Adipocyte (in vitro differentiated cells): ENCODE measurements around the gene LRRC1.
A peak's percentile ranks its signal among the peaks of the same experiment; 100 is the strongest.

ENCODE experiments used
- DNase-seq: peaks from one replicate; pipeline ENCODE4 v3.0.0-alpha.2; 2015; ENCODE audit warnings: low read depth
- H3K27me3 ChIP-seq: replicated peaks from 2 replicates; pipeline ENCODE4 v1.7.0; 2013; ENCODE audit warnings: mild to moderate bottlenecking, low read length, moderate library complexity; ENCODE audit not compliant: control insufficient read depth, insufficient read depth
- H3K36me3 ChIP-seq: 2 replicates; pipeline ENCODE4 v1.7.0; 2013; ENCODE audit warnings: low read length, mild to moderate bottlenecking, moderate library complexity; ENCODE audit not compliant: control insufficient read depth, insufficient read depth, severe bottlenecking
- H3K4me1 ChIP-seq: 2 replicates; pipeline ENCODE4 v1.7.0; 2013; ENCODE audit warnings: mild to moderate bottlenecking, low read length, moderate library complexity; ENCODE audit not compliant: control insufficient read depth, insufficient read depth
- H3K4me3 ChIP-seq: 2 replicates; pipeline ENCODE4 v1.7.0; 2013; ENCODE audit warnings: mild to moderate bottlenecking, low read length, moderate library complexity
- H3K9ac ChIP-seq: 2 replicates; pipeline ENCODE4 v1.7.0; 2013; ENCODE audit warnings: mild to moderate bottlenecking, low read length, moderate library complexity
- H3K9me3 ChIP-seq: 2 replicates; pipeline ENCODE4 v1.7.0; 2013; ENCODE audit warnings: mild to moderate bottlenecking, low read length, moderate library complexity; ENCODE audit not compliant: control insufficient read depth

LRRC1 gene

DNA sequence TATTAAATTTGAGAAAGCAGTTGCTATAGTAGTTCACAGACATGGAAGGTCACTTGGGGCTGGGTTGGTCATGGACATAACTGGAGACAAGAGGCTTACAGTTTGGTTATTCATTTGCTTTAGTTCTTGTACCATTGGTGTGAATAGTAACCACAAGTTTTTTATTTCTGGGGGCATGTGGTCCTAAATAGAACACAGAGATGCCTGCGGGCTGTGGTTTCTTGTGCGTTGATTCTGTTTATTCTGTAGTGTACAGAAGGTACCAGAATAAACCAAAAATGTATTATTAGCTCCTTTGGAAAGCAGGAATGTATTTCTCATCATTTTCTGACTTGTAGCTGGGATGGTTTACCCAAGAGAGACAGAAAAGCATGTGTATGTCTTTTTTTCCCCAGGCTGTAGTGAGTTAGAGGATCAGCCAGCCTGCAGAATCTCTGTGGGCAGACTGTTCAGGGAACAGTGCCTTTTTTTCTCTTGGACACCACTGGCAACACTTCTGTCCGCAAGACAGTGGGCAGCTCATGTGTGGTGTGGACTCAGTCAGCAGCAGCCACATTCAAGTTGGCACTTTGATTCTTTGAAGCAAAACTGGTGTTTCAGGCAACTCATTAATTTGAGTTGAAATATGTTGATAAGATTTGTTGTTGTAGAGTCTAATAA lies 122.1 kb downstream of the LRRC1 start:
- H3K9ac ChIP-seq = no peak overlapping the region
- peaks cover 11% of the 10 kb centered on the region for H3K36me3 ChIP-seq
- H3K27me3 ChIP-seq = no peaks in the 10 kb centered on the region
- H3K4me3 ChIP-seq = no peak overlapping the region
- peaks cover 14% of the 10 kb centered on the region for H3K4me1 ChIP-seq
- no peaks in the 10 kb centered on the region for H3K9me3 ChIP-seq
- no peak for DNase-seq

DNA sequence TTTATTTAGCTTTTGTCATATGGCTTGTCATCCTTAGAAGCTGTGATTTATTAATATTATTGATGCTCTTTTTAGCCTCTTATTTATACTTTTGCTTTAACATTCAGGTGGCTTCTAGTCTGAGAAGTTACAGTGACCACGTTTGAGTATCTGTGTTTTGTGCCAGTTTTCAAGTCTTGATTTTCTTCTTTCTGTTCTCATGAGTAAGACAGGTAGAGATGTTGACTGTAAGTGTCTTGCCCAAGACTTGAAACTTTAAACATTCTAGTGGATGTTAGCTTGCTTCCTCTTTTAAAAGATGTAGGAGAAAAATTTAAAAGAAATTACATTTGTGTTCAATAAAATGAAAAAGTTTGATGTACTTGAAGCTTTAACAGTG lies 122.6 kb downstream of the LRRC1 start:
- H3K4me3 ChIP-seq = no peak overlapping the region
- H3K27me3 ChIP-seq = no peaks in the 10 kb centered on the region
- no peak overlapping the region for H3K9ac ChIP-seq
- H3K4me1 ChIP-seq = peaks cover 14% of the 10 kb centered on the region
- H3K9me3 ChIP-seq = no peaks in the 10 kb centered on the region
- no peak for DNase-seq
- H3K36me3 ChIP-seq = peaks cover 12% of the 10 kb centered on the region

GRCh38 chr6:53918854-53919510 lies 124.2 kb downstream of the LRRC1 start:
- Histone ChIP-seq H3K36me3 (peaks cover 15% of the 10 kb centered on the region), H3K27me3 (no peaks in the 10 kb centered on the region), H3K4me1 (peaks cover 14% of the 10 kb centered on the region), H3K9ac (no peak overlapping the region), H3K9me3 (no peaks in the 10 kb centered on the region), H3K4me3 (no peak overlapping the region)
- no peak for DNase-seq

DNA sequence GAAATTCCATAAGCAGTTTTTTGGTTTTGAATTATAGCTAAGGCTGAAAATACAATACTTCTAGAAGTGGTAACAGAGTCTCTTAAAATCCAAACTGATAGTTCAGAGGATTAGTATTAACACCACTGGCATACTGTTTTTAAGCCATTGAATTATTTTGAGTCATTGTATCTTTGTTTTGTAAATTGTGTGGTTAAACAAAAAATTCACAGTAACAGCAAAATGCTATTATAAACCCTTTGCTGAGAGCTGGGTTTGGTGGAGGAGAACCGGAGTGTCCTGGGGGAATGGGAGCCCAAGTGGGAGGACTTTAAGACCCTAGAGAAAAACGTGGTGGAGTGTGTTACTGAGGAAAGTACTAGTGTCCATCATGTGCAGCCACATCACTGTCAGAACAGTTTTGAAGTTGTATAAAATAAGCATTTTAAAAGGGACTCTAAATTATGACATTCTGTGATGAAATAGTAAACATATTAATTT lies 125.1 kb downstream of the LRRC1 start:
- Histone ChIP-seq H3K4me1 (peaks cover 8% of the 10 kb centered on the region), H3K4me3 (no peak overlapping the region), H3K27me3 (no peaks in the 10 kb centered on the region), H3K36me3 (peaks cover 15% of the 10 kb centered on the region), H3K9me3 (no peaks in the 10 kb centered on the region), H3K9ac (no peak overlapping the region)
- DNase-seq = no peak

DNA sequence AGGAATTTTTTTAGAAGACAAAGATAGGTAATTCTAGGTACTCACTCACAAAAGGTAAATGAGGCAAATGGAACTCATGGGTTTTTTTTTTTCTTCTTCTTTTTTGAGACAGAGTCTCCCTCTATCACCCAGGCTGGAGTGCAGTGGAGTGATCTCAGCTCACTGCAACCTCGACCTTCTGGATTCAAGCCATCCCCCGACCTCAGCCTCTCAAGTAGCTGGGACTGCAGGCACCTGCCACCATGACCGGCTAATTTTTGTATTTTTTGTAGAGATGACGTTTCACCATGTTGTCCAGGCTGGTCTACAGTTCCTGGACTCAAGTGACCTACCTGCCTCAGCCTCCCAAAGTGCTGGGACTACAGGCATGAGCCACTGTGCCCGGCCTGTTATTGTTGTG lies 126.1 kb downstream of the LRRC1 start:
- no peak for DNase-seq
- no peak overlapping the region for H3K9ac ChIP-seq
- H3K27me3 ChIP-seq = no peaks in the 10 kb centered on the region
- peaks cover 5% of the 10 kb centered on the region for H3K4me1 ChIP-seq
- H3K9me3 ChIP-seq = no peaks in the 10 kb centered on the region
- peaks cover 15% of the 10 kb centered on the region for H3K36me3 ChIP-seq
- no peak overlapping the region for H3K4me3 ChIP-seq

DNA sequence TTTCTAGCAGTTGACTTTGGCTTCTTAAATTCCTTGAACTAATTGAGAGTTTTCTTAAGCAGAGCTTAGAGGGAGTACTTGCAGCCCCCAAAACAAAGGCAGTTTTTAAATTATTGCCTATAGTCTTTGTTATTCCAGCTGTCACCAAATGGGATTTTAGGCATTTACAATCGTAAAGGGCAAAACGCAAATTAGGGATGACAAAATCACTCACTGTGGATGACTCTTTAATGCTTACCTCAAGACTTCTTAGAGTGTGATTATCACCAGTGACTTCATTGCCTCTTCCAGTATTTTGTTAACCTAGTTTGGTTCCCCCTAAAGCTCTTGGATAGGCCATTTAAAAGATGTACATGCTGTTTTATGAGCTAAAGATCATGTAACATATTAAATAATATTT lies 126.8 kb downstream of the LRRC1 start:
- no peak for DNase-seq

DNA sequence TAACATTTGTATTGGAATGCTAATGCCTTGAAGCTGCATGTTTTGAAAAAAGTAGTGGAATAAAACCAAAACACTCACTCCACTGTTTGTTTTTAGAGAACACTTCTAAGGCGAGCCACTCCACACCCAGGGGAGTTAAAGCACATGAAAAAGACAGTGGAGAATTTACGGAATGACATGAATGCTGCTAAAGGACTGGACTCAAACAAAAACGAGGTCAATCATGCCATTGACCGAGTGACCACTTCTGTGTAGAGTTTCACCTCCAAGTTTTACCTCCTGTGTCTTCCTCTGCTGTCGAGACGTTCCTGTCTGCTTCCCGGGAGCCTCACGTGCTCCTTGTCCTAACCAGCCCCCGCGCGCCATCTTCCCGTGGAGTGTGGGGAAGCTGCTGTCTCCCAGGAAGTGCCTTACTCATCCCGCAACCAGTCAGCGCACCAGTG lies 127.8 kb downstream of the LRRC1 start:
- H3K36me3 ChIP-seq = peaks cover 15% of the 10 kb centered on the region
- H3K27me3 ChIP-seq = no peaks in the 10 kb centered on the region
- peak; percentile 19 for DNase-seq
- H3K4me1 ChIP-seq = peaks cover 12% of the 10 kb centered on the region
- H3K4me3 ChIP-seq = no peak overlapping the region
- H3K9me3 ChIP-seq = no peaks in the 10 kb centered on the region
- no peak overlapping the region for H3K9ac ChIP-seq

More for the DNA sequence above, 126.8 kb downstream of the LRRC1 start:
- Histone ChIP-seq H3K9me3 (no peaks in the 10 kb centered on the region), H3K9ac (no peak overlapping the region), H3K4me3 (no peak overlapping the region), H3K27me3 (no peaks in the 10 kb centered on the region), H3K36me3 (peaks cover 15% of the 10 kb centered on the region), H3K4me1 (peaks cover 5% of the 10 kb centered on the region)

GRCh38 chr6:53924277-53924676 lies 129.5 kb downstream of the LRRC1 start:
- Histone ChIP-seq H3K4me3 (no peak overlapping the region), H3K4me1 (peaks cover 19% of the 10 kb centered on the region), H3K9me3 (no peaks in the 10 kb centered on the region), H3K36me3 (peaks cover 15% of the 10 kb centered on the region), H3K27me3 (no peaks in the 10 kb centered on the region), H3K9ac (no peak overlapping the region)
- no peak for DNase-seq

GRCh38 chr6:53924821-53925422 lies 130.1 kb downstream of the LRRC1 start:
- Histone ChIP-seq H3K36me3 (peaks cover 11% of the 10 kb centered on the region), H3K9ac (no peak overlapping the region), H3K4me1 (peaks cover 24% of the 10 kb centered on the region), H3K9me3 (no peaks in the 10 kb centered on the region), H3K27me3 (no peaks in the 10 kb centered on the region), H3K4me3 (no peak overlapping the region)
- DNase-seq = no peak

- H3K9me3 ChIP-seq = no peaks in the 10 kb centered on the region
- peaks cover 24% of the 10 kb centered on the region for H3K4me1 ChIP-seq
- no peaks in the 10 kb centered on the region for H3K27me3 ChIP-seq
- no peak for DNase-seq
- H3K36me3 ChIP-seq = peaks cover 4% of the 10 kb centered on the region
- no peak overlapping the region for H3K4me3 ChIP-seq
- H3K9ac ChIP-seq = no peak overlapping the region
Observed at GRCh38 chr6:53925891-53926290, 131.1 kb downstream of the LRRC1 start.

- H3K9me3 ChIP-seq = no peaks in the 10 kb centered on the region
- H3K4me1 ChIP-seq = peaks cover 24% of the 10 kb centered on the region
- DNase-seq = peak; percentile 21
- H3K27me3 ChIP-seq = no peaks in the 10 kb centered on the region
- no peak overlapping the region for H3K9ac ChIP-seq
- H3K4me3 ChIP-seq = no peak overlapping the region
- peaks cover 4% of the 10 kb centered on the region for H3K36me3 ChIP-seq
Observed at GRCh38 chr6:53926505-53926904, 131.7 kb downstream of the LRRC1 start.
